SK-N-DZ (cell line): ENCODE measurements around the gene EPB41L2.

Source experiments
- DNase-seq: peaks from one replicate; pipeline ENCODE4 v3.0.0-alpha.2; 2015; ENCODE audit warnings: low spot score

EPB41L2 gene

DNA sequence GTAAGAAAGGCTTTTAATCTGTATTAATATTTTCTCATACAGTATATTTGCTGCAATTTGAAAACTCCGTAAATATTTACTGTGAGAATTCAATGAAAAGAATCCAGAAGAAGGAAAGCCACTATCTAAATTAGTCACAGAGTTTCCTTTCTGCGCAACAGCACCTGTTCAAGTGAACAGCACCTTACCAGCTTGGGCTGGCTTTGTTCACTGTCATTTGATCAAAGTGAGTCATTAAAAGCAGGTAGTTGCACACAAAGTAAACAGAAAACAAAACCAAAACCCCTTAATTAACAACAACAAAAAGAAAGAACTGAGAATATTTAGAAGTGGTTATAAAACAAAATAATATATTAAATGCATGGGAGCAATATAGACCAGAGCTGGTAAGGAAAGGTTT lies 223.0 kb downstream of the EPB41L2 start:
- no peak for DNase-seq

DNA sequence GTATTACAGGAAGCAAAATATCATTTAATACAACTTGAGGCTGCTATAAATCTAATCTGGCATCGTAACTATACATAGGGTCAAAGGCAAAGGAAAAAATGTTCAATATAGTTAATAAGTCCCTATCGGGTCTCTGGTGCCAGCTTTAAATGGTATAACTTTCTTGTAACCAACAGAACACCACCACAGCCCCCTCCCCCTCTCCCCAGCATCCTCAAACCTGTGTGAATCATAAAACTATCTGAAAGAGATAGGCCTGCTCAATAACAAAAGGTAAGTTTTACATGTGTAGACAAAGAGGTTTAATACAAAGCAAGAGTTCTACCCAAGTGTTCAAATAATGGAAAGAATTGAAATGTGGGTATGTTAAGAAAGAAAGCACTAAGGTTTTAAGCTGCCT lies 223.7 kb downstream of the EPB41L2 start:
- DNase-seq: no peak

DNA sequence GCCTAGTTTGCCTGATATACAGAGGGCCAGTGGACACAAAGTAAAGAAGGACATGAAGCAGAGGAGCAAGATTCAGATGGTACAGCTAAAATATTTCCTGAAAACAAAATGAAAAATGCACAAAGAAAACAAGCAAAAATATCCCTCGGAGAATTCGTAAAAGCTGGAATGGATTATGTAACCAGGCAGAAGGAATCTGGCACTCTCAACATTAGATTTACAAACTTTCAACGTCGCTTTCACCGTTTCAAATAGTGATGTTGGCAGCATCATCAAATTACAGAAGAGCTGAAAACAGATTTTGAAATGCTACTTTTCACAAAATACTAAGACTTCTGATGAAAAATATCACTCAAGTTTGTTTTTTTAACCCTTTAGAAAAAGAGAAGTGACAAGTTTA lies 224.1 kb downstream of the EPB41L2 start:
- no peak for DNase-seq

DNA sequence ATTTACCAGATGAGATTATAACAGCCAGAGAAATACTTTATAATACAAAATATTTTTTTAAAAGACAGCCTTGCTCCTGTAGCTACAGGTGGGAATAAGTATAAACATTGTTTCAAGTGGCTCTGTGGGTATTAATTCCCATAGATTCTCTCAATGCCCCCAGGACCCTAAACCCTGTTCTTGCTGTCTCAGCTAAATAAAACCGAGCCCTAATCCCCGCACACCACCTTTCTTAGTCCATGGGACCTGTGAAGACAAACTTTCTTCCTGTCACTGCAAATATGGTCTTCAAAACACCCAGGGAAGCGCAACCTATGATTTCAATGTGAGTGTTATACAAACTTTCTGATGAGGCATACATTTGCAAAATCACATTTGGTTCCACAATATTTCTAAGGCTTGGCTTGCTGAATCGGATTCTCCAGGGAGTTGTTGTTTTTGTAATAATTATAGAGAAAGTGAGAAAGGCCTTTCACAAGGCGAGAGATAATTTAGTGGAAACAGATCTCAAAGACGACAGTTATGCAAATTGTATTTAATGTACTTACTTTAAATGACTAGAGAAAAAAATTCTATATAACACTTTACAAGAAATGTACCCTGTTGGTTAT lies 224.7 kb downstream of the EPB41L2 start:
- no peak for DNase-seq

DNA sequence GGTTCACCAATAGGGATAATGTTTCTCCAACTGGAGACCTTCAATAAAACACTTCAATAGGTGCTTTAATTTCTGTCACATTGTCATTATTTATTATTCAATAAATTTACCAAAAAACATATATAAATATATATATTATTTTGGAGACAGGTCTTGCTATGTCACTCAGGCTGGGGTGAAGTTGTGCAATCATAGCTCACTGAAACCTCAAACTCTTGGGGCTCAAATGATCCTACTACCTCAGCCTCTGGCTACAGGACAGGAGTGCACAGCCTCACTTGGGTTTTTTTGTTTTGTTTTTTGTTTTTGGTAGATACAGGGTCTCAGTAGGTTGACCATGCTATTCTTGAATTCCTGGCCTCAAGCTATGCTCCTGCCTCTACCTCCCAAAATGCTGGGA lies 226.0 kb downstream of the EPB41L2 start:
- DNase-seq: no peak

DNA sequence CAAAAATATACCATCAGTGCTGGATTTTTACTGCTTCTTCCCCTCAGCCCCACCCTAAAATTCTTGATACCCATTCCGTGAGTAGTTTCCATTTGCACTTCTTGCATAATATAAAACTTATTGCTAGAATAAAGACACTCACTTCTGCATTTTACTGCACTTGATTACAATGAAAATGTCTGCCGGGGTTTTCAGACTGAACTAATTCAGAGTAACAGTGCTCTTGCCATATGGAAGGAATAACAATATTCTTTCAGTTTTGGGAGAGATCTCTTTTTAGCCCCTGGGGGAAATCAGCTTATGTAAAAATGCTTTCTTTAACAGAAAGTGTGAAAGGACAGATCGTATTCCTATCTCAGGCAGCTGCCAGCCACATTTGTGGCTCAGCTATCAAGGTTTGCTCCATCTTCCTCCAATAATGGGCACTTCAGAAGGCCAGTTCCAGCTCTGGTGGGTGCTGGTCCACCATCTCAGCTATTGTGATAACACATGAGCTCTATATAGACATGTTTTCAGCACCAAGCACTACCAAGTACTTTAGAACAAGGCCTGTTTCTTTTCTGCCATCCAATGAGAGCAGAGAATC lies 226.9 kb downstream of the EPB41L2 start:
- DNase-seq: no peak

DNA sequence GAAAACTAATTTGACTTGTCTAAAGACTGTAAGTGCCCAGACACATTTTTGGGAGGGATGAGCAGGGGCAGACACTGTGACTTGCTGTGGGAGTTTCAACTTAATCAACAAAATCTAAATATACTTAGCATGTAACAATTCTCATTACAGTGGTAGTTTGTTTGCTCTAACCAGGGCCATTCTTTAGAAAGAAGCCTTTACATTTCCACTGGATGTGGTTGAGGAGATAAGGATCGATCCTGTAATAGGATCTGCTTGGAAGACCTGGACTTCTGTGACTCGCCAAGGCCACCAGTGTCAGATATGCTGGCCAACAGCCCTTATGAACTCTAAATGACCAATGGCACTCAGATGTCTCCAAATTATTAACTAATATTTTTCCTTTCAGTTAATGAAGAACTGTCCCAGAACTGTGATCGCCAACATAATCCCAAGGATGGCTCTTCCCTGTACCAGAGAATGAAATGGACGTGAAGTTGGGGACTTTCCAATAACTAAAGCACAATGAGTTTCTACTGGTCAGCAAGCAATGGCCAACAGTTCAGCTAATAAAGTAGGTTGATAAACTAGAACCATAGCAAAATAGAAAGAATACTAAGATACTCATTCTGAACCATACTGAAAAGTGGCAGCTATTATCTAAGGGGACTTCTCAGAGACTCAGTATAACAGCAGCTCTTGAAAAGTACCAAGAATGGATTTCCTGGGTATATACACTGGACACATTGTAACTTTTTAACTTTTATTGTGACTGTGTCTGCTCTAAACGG lies 228.4 kb downstream of the EPB41L2 start:
- DNase-seq: peak; percentile 15

DNA sequence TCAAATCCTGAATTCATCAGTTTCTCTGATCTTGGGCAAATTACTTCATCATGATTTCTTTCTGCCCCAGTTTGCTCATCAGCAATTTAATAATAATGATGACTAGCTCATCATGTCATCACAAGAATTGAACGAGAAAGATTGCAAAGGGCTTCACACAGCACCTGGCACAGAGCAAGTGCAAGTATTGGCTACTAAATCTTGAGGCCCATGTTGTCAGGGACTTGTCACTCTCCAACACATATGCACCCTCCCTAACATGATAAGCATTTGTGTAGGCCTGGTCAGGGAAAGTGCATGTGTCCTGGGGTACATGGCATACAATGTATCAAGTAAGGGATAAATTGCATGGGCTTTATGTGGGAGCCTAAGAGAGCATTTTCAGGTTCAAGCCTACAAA lies 229.5 kb downstream of the EPB41L2 start:
- no peak for DNase-seq

DNA sequence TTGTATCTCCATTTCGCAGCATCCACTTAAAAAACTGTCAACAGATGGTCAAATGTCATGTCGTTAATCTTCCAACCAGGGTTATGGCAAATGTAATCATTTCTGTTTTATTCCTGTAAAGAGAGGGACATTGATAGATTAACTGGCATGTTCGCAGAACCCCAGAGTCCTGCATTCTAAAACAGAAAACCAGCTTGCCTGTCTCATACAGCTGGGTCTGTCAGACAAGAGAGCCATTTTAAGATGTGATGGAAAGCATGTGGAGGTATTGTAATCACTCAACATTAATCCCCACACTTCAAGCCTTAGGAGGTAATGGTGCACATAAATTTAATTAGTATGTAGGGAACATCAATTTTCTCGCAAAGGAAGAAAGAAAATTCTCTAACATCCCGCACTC lies 231.4 kb downstream of the EPB41L2 start:
- DNase-seq: peak; percentile 71

DNA sequence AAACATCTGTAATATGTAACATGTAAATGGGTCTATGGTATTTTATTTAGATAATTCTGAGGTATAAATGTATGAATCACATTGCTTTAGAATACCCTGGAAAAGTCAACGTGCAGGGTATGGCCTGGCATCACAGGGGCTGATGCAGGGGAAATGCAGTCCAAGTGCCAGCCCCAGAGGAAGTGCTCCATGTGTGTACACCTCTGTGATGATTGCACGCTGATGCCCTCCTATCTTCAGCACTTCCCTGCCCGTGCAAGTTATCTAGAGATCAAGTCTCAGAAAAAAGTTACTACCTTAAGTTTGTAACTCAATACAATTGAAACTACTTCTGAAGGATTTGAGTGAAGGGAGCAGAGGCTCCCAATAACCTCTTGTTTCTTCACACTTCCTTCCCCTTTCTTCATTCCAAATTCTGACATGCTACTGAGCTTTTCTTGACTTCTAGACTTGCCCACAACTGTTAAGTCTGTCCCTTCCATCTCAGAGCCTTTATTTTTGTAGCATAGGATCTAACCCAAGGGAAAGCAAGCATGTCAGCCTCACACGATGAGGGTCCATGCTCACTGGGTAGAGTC lies 233.6 kb downstream of the EPB41L2 start:
- no peak for DNase-seq

DNA sequence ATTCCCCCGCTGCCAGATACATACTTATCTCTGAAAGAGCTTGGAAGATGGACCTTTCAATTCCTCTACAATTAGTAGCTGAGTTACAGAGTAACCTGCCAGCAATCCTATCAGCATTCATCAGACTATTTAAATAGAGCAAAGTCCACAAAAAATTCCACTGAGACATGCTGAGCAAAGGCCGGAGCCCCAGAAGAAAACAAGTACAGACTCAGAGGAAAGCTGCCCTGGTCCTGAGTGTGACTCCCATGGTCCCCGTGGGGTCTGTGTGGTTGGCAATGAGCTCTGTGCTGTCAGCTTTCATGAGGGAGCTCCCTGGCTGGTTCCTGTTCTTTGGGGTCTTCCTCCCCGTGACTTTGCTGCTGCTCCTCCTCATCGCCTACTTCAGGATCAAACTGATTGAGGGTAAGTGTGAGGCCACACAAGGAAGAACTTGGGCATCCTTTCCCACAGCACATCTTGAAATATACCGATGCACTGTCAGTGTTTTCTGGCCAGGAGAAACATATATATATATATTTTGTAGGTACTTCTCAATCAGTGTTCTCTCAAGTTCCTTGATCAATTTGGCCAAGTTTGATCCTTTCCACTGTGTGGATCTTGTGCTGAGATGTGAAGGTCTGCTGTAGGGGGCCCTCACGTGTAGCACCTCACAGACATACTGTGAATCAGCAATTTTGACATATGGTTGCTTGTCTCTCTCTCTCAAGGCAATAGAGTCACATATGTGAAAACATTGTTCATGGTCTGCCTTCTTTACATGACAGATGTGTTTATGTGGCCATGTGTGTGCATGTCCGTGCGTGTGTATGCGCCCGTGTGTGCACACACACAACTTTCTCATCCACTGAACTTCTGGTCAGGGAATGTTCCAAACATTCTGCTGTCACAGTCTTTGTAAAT lies 235.5 kb downstream of the EPB41L2 start, which contains the start of gene SMLR1:
TSS of gene SMLR1 (plus strand) at position 160 of the 903 bp plus-strand sequence. CDS start at position 168, 8 bp downstream.
- no peak for DNase-seq

DNA sequence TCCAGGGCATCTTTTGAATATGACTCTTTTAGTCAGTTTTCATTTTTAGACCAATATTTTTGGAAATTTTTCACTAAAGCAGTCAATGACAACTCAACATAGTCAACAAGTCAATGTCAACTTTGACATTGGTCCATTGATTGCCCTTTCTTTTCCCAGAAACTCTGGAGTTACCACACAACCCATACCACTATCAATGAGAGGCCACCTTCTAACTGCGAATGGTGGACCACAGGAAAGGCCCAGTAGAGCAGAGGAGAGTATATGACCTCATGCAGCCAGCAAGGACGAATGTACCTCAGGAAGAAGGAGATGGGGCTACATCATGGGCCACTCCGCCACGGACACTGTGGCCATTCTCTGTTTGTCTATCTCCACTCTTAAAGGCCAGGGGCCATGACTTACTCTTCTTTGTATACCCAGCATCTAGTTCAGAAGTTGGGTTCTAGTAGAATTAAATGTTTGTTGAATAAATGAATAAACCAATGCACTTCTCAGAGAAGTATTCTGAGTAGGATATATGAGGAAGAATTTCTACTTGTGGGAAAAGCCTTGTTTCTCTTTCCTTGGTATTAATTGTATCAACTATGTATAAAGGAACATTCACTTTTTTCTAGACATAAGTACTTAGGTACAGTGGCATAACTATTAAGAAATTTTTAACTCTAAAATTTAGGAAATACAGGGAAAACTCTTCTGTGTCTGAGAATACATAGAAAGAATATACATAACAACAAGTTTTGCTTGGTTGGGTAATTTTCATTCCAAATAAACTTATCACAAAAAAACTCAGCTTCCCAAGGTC lies 236.4 kb downstream of the EPB41L2 start:
- no peak for DNase-seq

DNA sequence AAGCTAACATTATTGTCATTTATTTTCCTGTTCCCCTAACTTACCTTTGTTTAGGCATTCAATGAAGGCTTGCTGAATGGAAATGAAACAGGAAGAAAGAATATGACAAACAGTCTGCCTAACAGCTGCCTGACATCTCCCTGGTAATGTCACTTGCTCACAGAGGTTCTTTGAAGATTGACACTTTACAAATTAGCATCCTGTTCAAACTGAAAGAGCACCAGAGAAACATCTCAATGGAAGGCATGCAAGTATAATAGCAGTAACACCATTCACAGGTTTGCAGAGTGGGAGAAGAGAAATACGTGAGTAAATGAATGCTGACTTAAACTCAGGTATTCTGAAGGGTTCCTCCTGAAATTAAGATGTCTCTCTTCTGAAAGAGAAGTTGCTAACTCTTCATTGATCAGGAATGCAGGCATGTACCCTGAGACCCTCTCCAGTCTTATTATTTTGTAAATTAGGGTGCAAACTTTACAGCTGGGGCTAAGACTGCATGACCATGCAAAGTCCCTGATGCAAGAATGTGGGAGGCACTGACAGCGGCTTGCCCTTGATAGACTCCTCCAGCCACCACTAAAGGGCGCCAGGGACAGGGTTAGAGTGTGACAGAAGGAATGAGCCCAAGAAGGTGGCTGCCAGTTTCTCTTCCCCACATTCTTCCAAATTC lies 237.1 kb downstream of the EPB41L2 start:
- DNase-seq: no peak

DNA sequence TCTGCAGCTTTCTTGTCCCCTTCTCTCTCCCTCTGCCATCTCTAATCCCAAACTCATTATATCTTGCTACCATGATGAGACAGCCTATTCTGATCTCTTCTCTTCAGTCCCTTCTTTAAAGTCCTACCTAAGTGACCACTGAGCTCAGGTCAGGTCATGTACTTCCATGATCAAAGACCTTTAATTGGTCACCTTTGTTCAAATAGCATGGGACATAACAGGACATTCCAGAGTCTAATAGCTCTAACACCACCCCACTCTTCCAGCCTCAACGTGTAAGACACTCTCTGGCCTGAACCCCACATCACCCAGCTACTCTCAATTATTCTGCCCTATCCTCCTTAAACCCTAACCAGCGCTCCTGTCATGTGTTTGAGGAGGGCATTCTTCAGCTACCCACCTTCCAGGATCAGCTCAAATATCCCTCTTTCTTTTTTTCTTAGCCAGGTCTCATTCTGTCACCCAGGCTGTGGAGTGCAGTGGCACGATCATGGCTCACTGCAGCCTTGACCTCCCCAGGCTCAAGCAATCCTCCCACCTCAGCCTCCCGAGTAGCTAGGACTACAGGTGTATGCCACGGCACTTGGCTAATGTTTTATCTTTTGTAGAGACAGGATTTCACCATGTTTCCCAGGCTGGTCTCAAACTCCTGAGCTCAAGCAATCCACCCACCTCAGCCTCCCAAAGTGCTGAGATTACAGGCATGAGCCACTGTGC lies 237.9 kb downstream of the EPB41L2 start:
- no peak for DNase-seq

DNA sequence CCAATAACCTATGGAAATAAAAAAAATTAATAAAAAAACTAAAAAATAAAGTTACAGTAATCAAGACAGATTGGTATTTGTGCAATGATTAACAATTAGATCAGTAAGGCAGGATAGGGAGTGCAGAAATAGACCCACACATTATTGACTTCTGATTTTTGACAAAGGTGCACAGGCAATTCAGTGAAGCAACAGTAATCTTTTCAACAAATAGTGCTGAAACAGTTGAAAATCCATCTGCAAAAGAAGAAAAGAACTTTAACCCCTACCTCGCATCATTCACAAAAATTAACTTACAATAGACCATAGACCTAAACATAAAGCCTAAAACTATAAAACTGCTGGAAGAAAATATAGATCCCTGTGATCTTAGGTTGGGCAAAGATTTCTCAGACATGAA lies 240.3 kb downstream of the EPB41L2 start:
- no peak for DNase-seq

DNA sequence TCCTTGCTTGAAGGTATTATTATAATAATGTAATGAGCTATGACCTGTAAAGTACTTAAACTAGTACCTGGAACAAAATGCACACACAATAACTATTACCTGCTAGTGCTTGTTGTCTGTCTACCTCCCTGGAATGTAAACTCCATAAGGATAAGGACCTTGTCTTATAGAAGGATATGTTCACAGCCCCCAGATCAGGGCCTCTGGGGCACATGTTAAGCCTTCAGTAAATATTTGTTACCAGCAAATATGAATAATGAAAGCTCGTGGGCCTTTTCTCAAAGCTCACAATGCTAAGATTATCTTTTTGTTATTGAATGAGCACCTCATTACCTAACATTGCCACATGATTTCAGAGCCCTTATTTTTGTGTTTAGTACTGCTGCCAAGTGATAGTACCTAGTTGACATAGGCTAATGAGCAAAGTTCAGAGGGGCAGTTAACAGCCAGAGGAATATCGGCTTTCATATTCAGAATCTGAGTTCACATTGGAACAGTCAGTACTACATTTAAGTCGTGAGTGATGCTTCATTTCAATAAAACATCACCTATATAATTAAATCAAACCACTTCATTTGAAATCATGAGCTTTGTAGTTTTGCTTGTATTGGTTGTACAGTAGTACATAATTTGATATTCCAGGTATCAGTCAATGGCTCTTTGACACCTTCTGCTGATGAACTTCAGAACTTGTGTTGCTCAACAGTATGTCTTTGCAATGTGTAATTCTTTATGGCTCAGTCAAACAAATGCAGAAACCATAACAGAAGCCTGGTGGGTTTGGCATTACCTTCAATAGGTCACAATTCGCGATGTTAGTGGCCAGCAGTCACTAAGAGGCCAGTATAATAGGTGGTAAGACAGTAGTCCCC lies 247.6 kb downstream of the EPB41L2 start:
- no peak for DNase-seq

DNA sequence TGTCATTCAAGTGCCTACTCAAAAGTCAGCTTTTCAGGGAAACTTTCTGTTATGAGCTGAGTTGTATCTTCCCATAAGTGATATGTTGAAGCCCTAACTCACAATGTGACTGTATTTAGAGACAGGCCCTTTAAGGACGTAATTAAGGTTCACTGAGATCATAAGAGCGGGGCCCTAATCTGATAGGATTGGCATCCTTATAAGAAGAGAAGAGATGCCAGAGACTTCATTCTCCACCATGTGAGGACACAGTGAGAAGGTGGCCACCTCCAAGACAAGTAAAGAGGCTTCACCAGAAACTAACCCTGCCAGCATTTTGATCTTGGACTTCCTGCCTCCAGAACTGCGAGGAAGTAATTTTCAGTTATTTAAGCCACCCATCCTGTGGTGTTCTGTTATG lies 248.5 kb downstream of the EPB41L2 start:
- no peak for DNase-seq

DNA sequence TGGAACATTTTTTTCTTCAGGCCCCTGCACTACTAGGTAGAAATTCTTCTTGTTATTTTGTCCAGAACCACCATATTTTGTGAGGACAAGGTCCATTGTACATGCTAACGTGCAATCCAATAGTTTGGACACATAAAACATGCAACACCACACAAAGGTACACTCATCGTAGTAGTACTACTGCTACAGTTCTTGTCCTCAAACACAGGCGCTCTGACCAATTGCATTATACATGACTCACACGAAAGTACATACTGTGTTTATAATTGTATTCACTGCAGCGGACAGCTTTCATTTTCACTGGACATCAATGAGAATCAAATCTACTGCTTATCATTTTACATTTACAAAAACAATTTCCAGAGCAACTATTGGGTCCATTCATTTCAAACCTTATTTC lies 251.1 kb downstream of the EPB41L2 start:
- DNase-seq: no peak
